ENCODE results near the gene STAP2.
A peak's percentile ranks its signal among the peaks of the same experiment; 100 is the strongest.
"Not testable (repeated sequence)": the region's sequence is repeated elsewhere in the genome, so short reads cannot be mapped to it uniquely, and the experiment has no call there.

The STAP2 gene

GRCh38 chr19:4343370-4344307 is 5.0 kb upstream of the STAP2 start, which contains the start of gene MPND:
MPND (plus strand) TSS chr19:4343562; CDS start chr19:4343594, 32 bp downstream.
- Histone ChIP-seq H3K27me3 (ENCODE audit: insufficient read depth, low read length) (no peaks in the 10 kb centered on the region), H2AFZ (ENCODE audit: low read depth, low read length) (peak within 1 kb of the TSS; percentile 23), H3K4me1 (ENCODE audit: insufficient read depth, low read length) (peaks cover 17% of the 10 kb centered on the region), H3K4me3 (ENCODE audit: low read length) (peak within 1 kb of the TSS; percentile 92), H3K9me3 (ENCODE audit: low read length) (no peaks in the 10 kb centered on the region), H3K36me3 (ENCODE audit: insufficient read depth, low read length) (peaks cover 22% of the 10 kb centered on the region)

GRCh38 chr19:4342615-4343369 is 4.2 kb upstream of the STAP2 start:
- Histone ChIP-seq H2AFZ (ENCODE audit: low read depth, low read length) (peak overlapping the region; percentile 23), H3K27me3 (ENCODE audit: insufficient read depth, low read length) (no peaks in the 10 kb centered on the region), H3K9me3 (ENCODE audit: low read length) (no peaks in the 10 kb centered on the region), H3K36me3 (ENCODE audit: insufficient read depth, low read length) (peaks cover 16% of the 10 kb centered on the region), H3K4me1 (ENCODE audit: insufficient read depth, low read length) (peaks cover 26% of the 10 kb centered on the region), H3K4me3 (ENCODE audit: low read length) (peak overlapping the region; percentile 92)

GRCh38 chr19:4342314-4342614 is 3.6 kb upstream of the STAP2 start:
- H2AFZ ChIP-seq (ENCODE audit: low read depth, low read length) = no peak overlapping the region
- peaks cover 30% of the 10 kb centered on the region for H3K4me1 ChIP-seq (ENCODE audit: insufficient read depth, low read length)
- peak overlapping the region; percentile 87 for H3K4me3 ChIP-seq (ENCODE audit: low read length)
- H3K27me3 ChIP-seq (ENCODE audit: insufficient read depth, low read length) = no peaks in the 10 kb centered on the region
- H3K36me3 ChIP-seq (ENCODE audit: insufficient read depth, low read length) = peaks cover 11% of the 10 kb centered on the region
- H3K9me3 ChIP-seq (ENCODE audit: low read length) = no peaks in the 10 kb centered on the region

GRCh38 chr19:4337906-4338440 is 654 bp downstream of the STAP2 start:
- peaks cover 22% of the 10 kb centered on the region for H3K4me1 ChIP-seq (ENCODE audit: insufficient read depth, low read length)
- H2AFZ ChIP-seq (ENCODE audit: low read depth, low read length) = no peak overlapping the region
- H3K4me3 ChIP-seq (ENCODE audit: low read length) = peak overlapping the region; percentile 35
- no peaks in the 10 kb centered on the region for H3K27me3 ChIP-seq (ENCODE audit: insufficient read depth, low read length)
- H3K36me3 ChIP-seq (ENCODE audit: insufficient read depth, low read length) = no peaks in the 10 kb centered on the region
- H3K9me3 ChIP-seq (ENCODE audit: low read length) = no peaks in the 10 kb centered on the region

- Histone ChIP-seq H3K27me3 (ENCODE audit: insufficient read depth, low read length) (no peaks in the 10 kb centered on the region), H2AFZ (ENCODE audit: low read depth, low read length) (no peak overlapping the region), H3K4me3 (ENCODE audit: low read length) (no peak overlapping the region), H3K36me3 (ENCODE audit: insufficient read depth, low read length) (no peaks in the 10 kb centered on the region), H3K9me3 (ENCODE audit: low read length) (no peaks in the 10 kb centered on the region), H3K4me1 (ENCODE audit: insufficient read depth, low read length) (peaks cover 16% of the 10 kb centered on the region)
Observed at GRCh38 chr19:4334929-4335570, 3.6 kb downstream of the STAP2 start.

GRCh38 chr19:4329858-4330257 is 8.8 kb downstream of the STAP2 start:
- no peak overlapping the region for H2AFZ ChIP-seq (ENCODE audit: low read depth, low read length)
- no peaks in the 10 kb centered on the region for H3K4me1 ChIP-seq (ENCODE audit: insufficient read depth, low read length)
- no peaks in the 10 kb centered on the region for H3K36me3 ChIP-seq (ENCODE audit: insufficient read depth, low read length)
- no peaks in the 10 kb centered on the region for H3K27me3 ChIP-seq (ENCODE audit: insufficient read depth, low read length)
- no peaks in the 10 kb centered on the region for H3K9me3 ChIP-seq (ENCODE audit: low read length)
- H3K4me3 ChIP-seq (ENCODE audit: low read length) = no peak overlapping the region

GRCh38 chr19:4328991-4329681 is 9.5 kb downstream of the STAP2 start:
- H3K4me1 ChIP-seq (ENCODE audit: insufficient read depth, low read length); H2AFZ ChIP-seq (ENCODE audit: low read depth, low read length); H3K27me3 ChIP-seq (ENCODE audit: insufficient read depth, low read length); H3K9me3 ChIP-seq (ENCODE audit: low read length); H3K36me3 ChIP-seq (ENCODE audit: insufficient read depth, low read length): not testable (repeated sequence)
- peak overlapping the region; percentile 73 for H3K4me3 ChIP-seq (ENCODE audit: low read length)

- no peaks in the 10 kb centered on the region for H3K9me3 ChIP-seq (ENCODE audit: low read length)
- H3K27me3 ChIP-seq (ENCODE audit: insufficient read depth, low read length) = no peaks in the 10 kb centered on the region
- no peaks in the 10 kb centered on the region for H3K4me1 ChIP-seq (ENCODE audit: insufficient read depth, low read length)
- H3K36me3 ChIP-seq (ENCODE audit: insufficient read depth, low read length) = peaks cover 2% of the 10 kb centered on the region
- no peak overlapping the region for H2AFZ ChIP-seq (ENCODE audit: low read depth, low read length)
- H3K4me3 ChIP-seq (ENCODE audit: low read length) = peak overlapping the region; percentile 73
Observed at GRCh38 chr19:4328243-4328990, 10.2 kb downstream of the STAP2 start.

GRCh38 chr19:4327877-4328242 is 10.8 kb downstream of the STAP2 start:
- Histone ChIP-seq H3K9me3 (ENCODE audit: low read length) (no peaks in the 10 kb centered on the region), H3K4me1 (ENCODE audit: insufficient read depth, low read length) (no peaks in the 10 kb centered on the region), H2AFZ (ENCODE audit: low read depth, low read length) (no peak overlapping the region), H3K27me3 (ENCODE audit: insufficient read depth, low read length) (no peaks in the 10 kb centered on the region), H3K36me3 (ENCODE audit: insufficient read depth, low read length) (peaks cover 5% of the 10 kb centered on the region), H3K4me3 (ENCODE audit: low read length) (peak overlapping the region; percentile 32)

GRCh38 chr19:4327252-4327876 is 11.3 kb downstream of the STAP2 start:
- Histone ChIP-seq H2AFZ (ENCODE audit: low read depth, low read length) (no peak overlapping the region), H3K36me3 (ENCODE audit: insufficient read depth, low read length) (peaks cover 10% of the 10 kb centered on the region), H3K9me3 (ENCODE audit: low read length) (no peaks in the 10 kb centered on the region), H3K4me3 (ENCODE audit: low read length) (no peak overlapping the region), H3K4me1 (ENCODE audit: insufficient read depth, low read length) (no peaks in the 10 kb centered on the region), H3K27me3 (ENCODE audit: insufficient read depth, low read length) (no peaks in the 10 kb centered on the region)

- Histone ChIP-seq H3K4me1 (ENCODE audit: insufficient read depth, low read length) (no peaks in the 10 kb centered on the region), H3K4me3 (ENCODE audit: low read length) (no peak overlapping the region), H3K36me3 (ENCODE audit: insufficient read depth, low read length) (peaks cover 10% of the 10 kb centered on the region), H3K27me3 (ENCODE audit: insufficient read depth, low read length) (no peaks in the 10 kb centered on the region), H2AFZ (ENCODE audit: low read depth, low read length) (no peak overlapping the region), H3K9me3 (ENCODE audit: low read length) (no peaks in the 10 kb centered on the region)
Observed at GRCh38 chr19:4326837-4327251, 11.8 kb downstream of the STAP2 start.

Data from neuron (in vitro differentiated cells).